Hippocampal formation (tissue), 2 donors: ENCODE results near the gene MCF2L.
"Not testable (repeated sequence)": the region's sequence is repeated elsewhere in the genome, so short reads cannot be mapped to it uniquely, and the experiment has no call there.

Experiments used
- DNase-seq, 2 donors: peaks; one replicate each; lab custom pipeline; 2025; lab: John Stamatoyannopoulos, UW

Gene MCF2L

GRCh38 chr13:113065406-113066141, 96.6 kb downstream of the MCF2L start:
- DNase-seq, result no peak

GRCh38 chr13:113066142-113066455, 97.1 kb downstream of the MCF2L start:
- no peak for DNase-seq

- no peak for DNase-seq
Measured at GRCh38 chr13:113066746-113067145, 97.7 kb downstream of the MCF2L start.

- DNase-seq, result no peak
Measured at GRCh38 chr13:113069861-113070805, 101.1 kb downstream of the MCF2L start.

- DNase-seq, result no peak
Measured at GRCh38 chr13:113070855-113071254, 101.8 kb downstream of the MCF2L start.

GRCh38 chr13:113072376-113072775, 103.4 kb downstream of the MCF2L start:
- no peak for DNase-seq

GRCh38 chr13:113073942-113074341, 104.9 kb downstream of the MCF2L start:
- no peak for DNase-seq

GRCh38 chr13:113074401-113074800, 105.4 kb downstream of the MCF2L start:
- no peak for DNase-seq

GRCh38 chr13:113074876-113075275, 105.9 kb downstream of the MCF2L start:
- DNase-seq, result no peak

- no peak for DNase-seq
Measured at GRCh38 chr13:113075711-113076110, 106.7 kb downstream of the MCF2L start.

- no peak for DNase-seq
Measured at GRCh38 chr13:113076681-113077401, 107.8 kb downstream of the MCF2L start.

GRCh38 chr13:113077566-113077952, 108.5 kb downstream of the MCF2L start:
- no peak for DNase-seq

- DNase-seq, result no peak
Measured at GRCh38 chr13:113077953-113078901, 109.2 kb downstream of the MCF2L start.

GRCh38 chr13:113078902-113079780, 110.1 kb downstream of the MCF2L start:
- DNase-seq, result peak; percentile 54 to 66

- not testable (repeated sequence) for DNase-seq
Measured at GRCh38 chr13:113079781-113080080, 110.7 kb downstream of the MCF2L start.

- no peak for DNase-seq
Measured at GRCh38 chr13:113080361-113080831, 111.4 kb downstream of the MCF2L start.

GRCh38 chr13:113080901-113081521, 112.0 kb downstream of the MCF2L start:
- DNase-seq, result no peak

GRCh38 chr13:113082198-113083021, 113.4 kb downstream of the MCF2L start:
- DNase-seq, result no peak

GRCh38 chr13:113083022-113083373, 114.0 kb downstream of the MCF2L start:
- no peak for DNase-seq
